HEK293T (cell line): ENCODE results near the gene PXK.

Source experiments
- ARNT ChIP-seq: fragments of 450-650 bp; IDR thresholded peaks from 2 replicates; pipeline ENCODE4 v1.6.1; 2017; ENCODE audit warnings: mild to moderate bottlenecking
- BHLHE40 ChIP-seq: fragments of 450-650 bp; IDR thresholded peaks from 2 replicates; pipeline ENCODE4 v1.6.1; 2016; ENCODE audit warnings: mild to moderate bottlenecking, moderate library complexity, borderline replicate concordance
- ELF4 ChIP-seq: fragments of 450-650 bp; IDR thresholded peaks from 2 replicates; pipeline ENCODE4 v1.6.1; 2017; ENCODE audit warnings: antibody characterized with exemption
- FOXA1 ChIP-seq: fragments of 450-650 bp; IDR thresholded peaks from 2 replicates; pipeline ENCODE4 v1.6.1; 2016; ENCODE audit warnings: mild to moderate bottlenecking
- FOXM1 ChIP-seq: fragments of 450-650 bp; IDR thresholded peaks from 2 replicates; pipeline ENCODE4 v1.6.1; 2017; ENCODE audit warnings: mild to moderate bottlenecking, borderline replicate concordance
- HDGF ChIP-seq: fragments of 450-650 bp; IDR thresholded peaks from 2 replicates; pipeline ENCODE4 v1.6.1; 2017; ENCODE audit warnings: antibody characterized with exemption, borderline replicate concordance
- L3MBTL2 ChIP-seq: fragments of 450-650 bp; conservative IDR thresholded peaks from 2 replicates; pipeline ENCODE4 v1.6.1; 2016; ENCODE audit warnings: mild to moderate bottlenecking
- NFRKB ChIP-seq: fragments of 450-650 bp; IDR thresholded peaks from 2 replicates; pipeline ENCODE4 v1.6.1; 2016; ENCODE audit warnings: mild to moderate bottlenecking, moderate library complexity
- SP1 ChIP-seq: fragments of 450-650 bp; IDR thresholded peaks from 2 replicates; pipeline ENCODE4 v1.6.1; 2017
- SUZ12 ChIP-seq: fragments of 450-650 bp; IDR thresholded peaks from 2 replicates; pipeline ENCODE4 v1.6.1; 2016; ENCODE audit warnings: mild to moderate bottlenecking
- TF ChIP-seq, protein P1 (sequence below): fragments of 450-650 bp; IDR thresholded peaks from 2 replicates; pipeline ENCODE4 v1.6.1; 2016

DNA sequence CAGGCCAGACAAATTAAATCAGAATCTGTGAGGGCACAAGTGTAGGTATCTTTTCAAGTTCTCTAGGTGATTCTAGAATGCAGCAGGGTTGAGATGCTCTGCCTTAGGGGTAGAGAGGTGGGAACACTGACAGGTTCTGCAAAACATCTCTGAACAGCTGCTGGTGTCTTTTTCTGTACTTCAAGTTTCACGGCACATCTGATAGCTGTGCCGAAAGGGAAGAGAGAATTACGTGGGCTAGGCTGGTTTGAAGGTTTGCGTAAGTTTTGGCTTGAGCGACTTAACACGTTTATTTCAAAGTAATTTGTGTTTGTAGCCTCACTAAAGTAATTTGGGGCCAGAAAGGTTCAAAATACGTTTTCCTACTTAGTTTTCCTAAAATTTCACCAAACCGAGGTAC, 22.5 kb downstream of the PXK start:
- TF ChIP-seq SP1 (no peak), BHLHE40 (no peak), FOXA1 (no peak), ELF4 (no peak), NFRKB (no peak), FOXM1 (no peak), HDGF (no peak), SUZ12 (no peak), L3MBTL2 (no peak), ARNT (no peak)
- TF ChIP-seq, protein P1, sequence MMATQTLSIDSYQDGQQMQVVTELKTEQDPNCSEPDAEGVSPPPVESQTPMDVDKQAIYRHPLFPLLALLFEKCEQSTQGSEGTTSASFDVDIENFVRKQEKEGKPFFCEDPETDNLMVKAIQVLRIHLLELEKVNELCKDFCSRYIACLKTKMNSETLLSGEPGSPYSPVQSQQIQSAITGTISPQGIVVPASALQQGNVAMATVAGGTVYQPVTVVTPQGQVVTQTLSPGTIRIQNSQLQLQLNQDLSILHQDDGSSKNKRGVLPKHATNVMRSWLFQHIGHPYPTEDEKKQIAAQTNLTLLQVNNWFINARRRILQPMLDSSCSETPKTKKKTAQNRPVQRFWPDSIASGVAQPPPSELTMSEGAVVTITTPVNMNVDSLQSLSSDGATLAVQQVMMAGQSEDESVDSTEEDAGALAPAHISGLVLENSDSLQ = no peak
